ENCODE results near the gene CACNB2. TPM values are rescaled to one million over a fixed set of nuclear protein-coding genes. Genes with fewer than 3 reads are reported as not detected.
A peak's percentile ranks its signal among the peaks of the same experiment; 100 is the strongest.

CACNB2 gene
- total RNA-seq, 1 experiment from 2014 or later: 0.07 TPM

- no peak overlapping the region for H3K9ac ChIP-seq (ENCODE audit: low read length)
- peak overlapping the region; percentile 61 for H3K4me3 ChIP-seq (ENCODE audit: low read length)
Measured at GRCh38 chr10:18140957-18141845, 977 bp downstream of the CACNB2 start.

GRCh38 chr10:18142151-18142550 is 1.9 kb downstream of the CACNB2 start:
- no peaks in the 10 kb centered on the region for H3K36me3 ChIP-seq (ENCODE audit: low read depth, low read length)
- no peak overlapping the region for H3K9ac ChIP-seq (ENCODE audit: low read length)
- H3K4me1 ChIP-seq (ENCODE audit: insufficient read depth, low read length): no peaks in the 10 kb centered on the region
- no TSS peak for BruUV-seq (replicated peaks)
- H3K9me3 ChIP-seq (ENCODE audit: low read length): no peaks in the 10 kb centered on the region
- CTCF ChIA-PET: no interaction called here
- intact Hi-C loops (cut with micrococcal nuclease): no loop called here
- H3K4me3 ChIP-seq (ENCODE audit: low read length): no peak overlapping the region
- H2AFZ ChIP-seq (ENCODE audit: low read length): no peak overlapping the region
- H4K20me1 ChIP-seq (ENCODE audit: low read length): no peaks in the 10 kb centered on the region
- POLR2A ChIA-PET (ENCODE audit: unreplicated experiment): no interaction called here
- no peaks in the 10 kb centered on the region for H3K79me2 ChIP-seq (ENCODE audit: low read length)
- no peaks in the 10 kb centered on the region for H3K9me2 ChIP-seq (replicated peaks; ENCODE audit: low read length)
- H3K4me2 ChIP-seq (ENCODE audit: low read length): no peak overlapping the region
- DNase-seq (no peak), ATAC-seq (no peak)
- TF ChIP-seq CTCF (conservative IDR thresholded peaks at IDR 0.05; ENCODE audit: low read depth, low read length) (no peak), EZH2 (IDR thresholded peaks at IDR 0.05; ENCODE audit: low read length, unreplicated experiment) (no peak), EZH2phosphoT487 (IDR thresholded peaks at IDR 0.05; ENCODE audit: borderline replicate concordance, low read length) (no peak)
- H3F3A ChIP-seq (ENCODE audit: low read length, unreplicated experiment): no peaks in the 10 kb centered on the region
- no peak overlapping the region for H3K27ac ChIP-seq (ENCODE audit: low read length)
- 0 out of 2 replicates have a peak, but pooled peaks cover 9% of the 10 kb centered on the region for H3K27me3 ChIP-seq (ENCODE audit: low read length)

More at GRCh38 chr10:18140957-18141845, 977 bp downstream of the CACNB2 start:
- POLR2A ChIA-PET (ENCODE audit: unreplicated experiment): no interaction called here
- Histone ChIP-seq H4K20me1 (ENCODE audit: low read length) (no peaks in the 10 kb centered on the region), H3K36me3 (ENCODE audit: low read depth, low read length) (no peaks in the 10 kb centered on the region), H3K9me3 (ENCODE audit: low read length) (no peaks in the 10 kb centered on the region), H3K9me2 (replicated peaks; ENCODE audit: low read length) (no peaks in the 10 kb centered on the region), H2AFZ (ENCODE audit: low read length) (peak overlapping the region; percentile 61), H3K4me1 (ENCODE audit: insufficient read depth, low read length) (no peaks in the 10 kb centered on the region), H3K4me2 (ENCODE audit: low read length) (peak overlapping the region; percentile 77), H3K27me3 (ENCODE audit: low read length) (0 out of 2 replicates have a peak, but pooled peaks cover 9% of the 10 kb centered on the region), H3K79me2 (ENCODE audit: low read length) (no peaks in the 10 kb centered on the region), H3K27ac (ENCODE audit: low read length) (no peak overlapping the region), H3F3A (ENCODE audit: low read length, unreplicated experiment) (no peaks in the 10 kb centered on the region)
- intact Hi-C loops (cut with micrococcal nuclease): no loop called here
- no TSS peak for BruUV-seq (replicated peaks)
- ATAC-seq (no peak), DNase-seq (peak; percentile 4)
- CTCF ChIA-PET: no interaction called here
- TF ChIP-seq EZH2 (IDR thresholded peaks at IDR 0.05; ENCODE audit: low read length, unreplicated experiment): no peak

GRCh38 chr10:18144396-18144795 is 4.2 kb downstream of the CACNB2 start:
- BruUV-seq (replicated peaks): no TSS peak
- H2AFZ ChIP-seq (ENCODE audit: low read length): no peak overlapping the region
- H3K36me3 ChIP-seq (ENCODE audit: low read depth, low read length): no peaks in the 10 kb centered on the region
- H3K4me1 ChIP-seq (ENCODE audit: insufficient read depth, low read length): no peaks in the 10 kb centered on the region
- ChIA-PET POLR2A (ENCODE audit: unreplicated experiment) (no interaction called here), CTCF (no interaction called here)
- intact Hi-C loops (cut with micrococcal nuclease): no loop called here
- H3K4me3 ChIP-seq (ENCODE audit: low read length): no peak overlapping the region
- H3K9ac ChIP-seq (ENCODE audit: low read length): no peak overlapping the region
- H3K27me3 ChIP-seq (ENCODE audit: low read length): 0 out of 2 replicates have a peak, but pooled peaks cover 9% of the 10 kb centered on the region
- no peaks in the 10 kb centered on the region for H4K20me1 ChIP-seq (ENCODE audit: low read length)
- H3K9me2 ChIP-seq (replicated peaks; ENCODE audit: low read length): no peaks in the 10 kb centered on the region
- H3F3A ChIP-seq (ENCODE audit: low read length, unreplicated experiment): no peaks in the 10 kb centered on the region
- ATAC-seq (no peak), DNase-seq (no peak)
- H3K4me2 ChIP-seq (ENCODE audit: low read length): no peak overlapping the region
- H3K79me2 ChIP-seq (ENCODE audit: low read length): no peaks in the 10 kb centered on the region
- TF ChIP-seq EZH2phosphoT487 (IDR thresholded peaks at IDR 0.05; ENCODE audit: borderline replicate concordance, low read length): no peak
- no peak for TF ChIP-seq EZH2 (IDR thresholded peaks at IDR 0.05; ENCODE audit: low read length, unreplicated experiment)
- TF ChIP-seq CTCF (conservative IDR thresholded peaks at IDR 0.05; ENCODE audit: low read depth, low read length): no peak
- no peak overlapping the region for H3K27ac ChIP-seq (ENCODE audit: low read length)
- H3K9me3 ChIP-seq (ENCODE audit: low read length): no peaks in the 10 kb centered on the region
